Measurements from ENCODE around the gene ZBTB32.
A peak's percentile ranks its signal among the peaks of the same experiment; 100 is the strongest.

Gene ZBTB32

GRCh38 chr19:35729021-35729420 lies 24.7 kb downstream of the ZBTB32 start:
- TF ChIP-seq, protein P1, sequence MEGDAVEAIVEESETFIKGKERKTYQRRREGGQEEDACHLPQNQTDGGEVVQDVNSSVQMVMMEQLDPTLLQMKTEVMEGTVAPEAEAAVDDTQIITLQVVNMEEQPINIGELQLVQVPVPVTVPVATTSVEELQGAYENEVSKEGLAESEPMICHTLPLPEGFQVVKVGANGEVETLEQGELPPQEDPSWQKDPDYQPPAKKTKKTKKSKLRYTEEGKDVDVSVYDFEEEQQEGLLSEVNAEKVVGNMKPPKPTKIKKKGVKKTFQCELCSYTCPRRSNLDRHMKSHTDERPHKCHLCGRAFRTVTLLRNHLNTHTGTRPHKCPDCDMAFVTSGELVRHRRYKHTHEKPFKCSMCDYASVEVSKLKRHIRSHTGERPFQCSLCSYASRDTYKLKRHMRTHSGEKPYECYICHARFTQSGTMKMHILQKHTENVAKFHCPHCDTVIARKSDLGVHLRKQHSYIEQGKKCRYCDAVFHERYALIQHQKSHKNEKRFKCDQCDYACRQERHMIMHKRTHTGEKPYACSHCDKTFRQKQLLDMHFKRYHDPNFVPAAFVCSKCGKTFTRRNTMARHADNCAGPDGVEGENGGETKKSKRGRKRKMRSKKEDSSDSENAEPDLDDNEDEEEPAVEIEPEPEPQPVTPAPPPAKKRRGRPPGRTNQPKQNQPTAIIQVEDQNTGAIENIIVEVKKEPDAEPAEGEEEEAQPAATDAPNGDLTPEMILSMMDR (IDR thresholded peaks at IDR 0.05; ENCODE audit: extremely low read depth, missing control alignments) = no peak
- no peak for DNase-seq (ENCODE audit: low spot score)

DNA sequence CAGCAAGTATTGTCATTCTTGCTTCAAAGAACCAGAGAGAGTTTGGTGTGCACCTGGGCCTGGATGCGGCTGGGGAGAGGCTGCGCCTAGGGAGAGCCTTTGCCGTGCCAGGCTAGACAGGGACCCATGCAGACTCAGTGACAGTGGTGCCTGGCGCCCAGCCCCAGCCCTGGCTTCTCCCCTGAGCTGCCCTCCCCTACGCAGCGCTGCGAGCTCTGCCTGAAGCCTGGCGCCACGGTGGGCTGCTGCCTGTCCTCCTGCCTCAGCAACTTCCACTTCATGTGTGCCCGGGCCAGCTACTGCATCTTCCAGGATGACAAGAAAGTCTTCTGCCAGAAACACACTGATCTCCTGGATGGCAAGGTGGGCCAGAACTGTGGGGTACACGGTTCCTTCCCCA lies 25.4 kb downstream of the ZBTB32 start:
- TF ChIP-seq, protein P1 (IDR thresholded peaks at IDR 0.05; ENCODE audit: extremely low read depth, missing control alignments) = no peak
- peak; percentile 10 for DNase-seq (ENCODE audit: low spot score)

DNA sequence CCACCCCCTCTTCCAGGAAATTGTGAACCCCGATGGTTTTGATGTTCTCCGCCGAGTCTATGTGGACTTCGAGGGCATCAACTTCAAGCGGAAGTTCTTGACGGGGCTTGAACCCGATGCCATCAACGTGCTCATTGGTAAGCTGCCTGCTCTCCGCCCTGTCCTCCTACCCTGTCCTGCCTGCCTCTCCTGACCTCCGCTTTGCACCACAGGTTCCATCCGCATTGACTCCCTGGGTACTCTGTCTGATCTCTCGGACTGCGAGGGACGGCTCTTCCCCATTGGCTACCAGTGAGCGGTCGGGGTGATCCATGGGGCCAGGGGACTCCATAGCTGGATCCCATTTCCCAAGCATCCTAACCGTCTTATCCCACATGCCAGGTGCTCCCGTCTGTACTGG lies 26.0 kb downstream of the ZBTB32 start:
- DNase-seq (ENCODE audit: low spot score) = peak; percentile 10
- TF ChIP-seq, protein P1 (IDR thresholded peaks at IDR 0.05; ENCODE audit: extremely low read depth, missing control alignments) = no peak

- DNase-seq (ENCODE audit: low spot score) = no peak
- TF ChIP-seq, protein P1 (IDR thresholded peaks at IDR 0.05; ENCODE audit: extremely low read depth, missing control alignments) = no peak
Measured at GRCh38 chr19:35731353-35731752, 27.0 kb downstream of the ZBTB32 start.

DNA sequence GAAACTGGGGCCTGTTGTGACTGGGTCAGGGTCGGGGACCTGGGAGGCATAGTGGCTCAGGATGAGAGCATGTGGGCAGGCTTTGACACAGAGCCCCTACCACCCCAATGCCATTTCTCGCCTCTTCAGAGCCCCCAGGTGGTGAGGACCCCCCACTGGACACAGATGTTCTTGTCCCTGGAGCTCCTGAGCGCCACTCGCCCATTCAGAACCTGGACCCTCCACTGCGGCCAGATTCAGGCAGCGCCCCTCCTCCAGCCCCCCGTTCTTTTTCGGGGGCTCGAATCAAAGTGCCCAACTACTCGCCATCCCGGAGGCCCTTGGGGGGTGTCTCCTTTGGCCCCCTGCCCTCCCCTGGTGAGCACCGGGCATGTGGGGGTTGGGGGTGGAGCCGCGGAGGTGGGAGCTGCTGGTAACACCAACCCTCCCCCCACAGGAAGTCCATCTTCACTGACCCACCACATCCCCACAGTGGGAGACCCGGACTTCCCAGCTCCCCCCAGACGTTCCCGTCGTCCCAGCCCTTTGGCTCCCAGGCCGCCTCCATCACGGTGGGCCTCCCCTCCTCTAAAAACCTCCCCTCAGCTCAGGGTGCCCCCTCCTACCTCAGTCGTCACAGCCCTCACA lies 27.5 kb downstream of the ZBTB32 start:
- DNase-seq (ENCODE audit: low spot score) = peak; percentile 15
- TF ChIP-seq, protein P1 (IDR thresholded peaks at IDR 0.05; ENCODE audit: extremely low read depth, missing control alignments) = no peak

DNA sequence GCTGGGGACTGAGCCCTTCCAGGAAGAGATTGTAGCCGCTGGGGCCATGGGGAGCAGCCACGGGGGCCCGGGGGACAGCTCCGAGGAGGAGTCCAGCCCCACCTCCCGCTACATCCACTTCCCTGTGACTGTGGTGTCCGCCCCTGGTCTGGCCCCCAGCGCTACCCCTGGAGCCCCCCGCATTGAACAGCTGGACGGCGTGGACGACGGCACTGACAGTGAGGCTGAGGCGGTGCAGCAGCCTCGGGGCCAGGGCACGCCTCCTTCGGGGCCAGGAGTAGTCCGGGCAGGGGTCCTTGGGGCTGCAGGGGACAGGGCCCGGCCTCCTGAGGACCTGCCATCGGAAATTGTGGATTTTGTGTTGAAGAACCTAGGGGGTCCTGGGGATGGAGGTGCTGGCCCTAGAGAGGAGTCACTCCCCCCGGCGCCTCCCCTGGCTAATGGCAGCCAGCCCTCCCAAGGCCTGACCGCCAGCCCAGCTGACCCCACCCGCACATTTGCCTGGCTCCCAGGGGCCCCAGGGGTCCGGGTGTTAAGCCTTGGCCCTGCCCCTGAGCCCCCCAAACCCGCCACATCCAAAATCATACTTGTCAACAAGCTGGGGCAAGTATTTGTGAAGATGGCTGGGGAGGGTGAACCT lies 28.3 kb downstream of the ZBTB32 start:
- TF ChIP-seq, protein P1 (IDR thresholded peaks at IDR 0.05; ENCODE audit: extremely low read depth, missing control alignments) = no peak
- DNase-seq (ENCODE audit: low spot score) = no peak

GRCh38 chr19:35733180-35734125 lies 29.1 kb downstream of the ZBTB32 start:
- TF ChIP-seq, protein P1 (IDR thresholded peaks at IDR 0.05; ENCODE audit: extremely low read depth, missing control alignments) = no peak
- DNase-seq (ENCODE audit: low spot score) = no peak
